Measurements from ENCODE around the gene HEXD. TPM values are rescaled to one million over a fixed set of nuclear protein-coding genes. Genes with fewer than 3 reads are reported as not detected.

Gene HEXD
- total and polyA plus RNA-seq, 2 of the 8 experiments (the other 6 are each of a cell fraction or from before 2014, with no cell fraction given): 20.6 to 21.8 TPM

DNA sequence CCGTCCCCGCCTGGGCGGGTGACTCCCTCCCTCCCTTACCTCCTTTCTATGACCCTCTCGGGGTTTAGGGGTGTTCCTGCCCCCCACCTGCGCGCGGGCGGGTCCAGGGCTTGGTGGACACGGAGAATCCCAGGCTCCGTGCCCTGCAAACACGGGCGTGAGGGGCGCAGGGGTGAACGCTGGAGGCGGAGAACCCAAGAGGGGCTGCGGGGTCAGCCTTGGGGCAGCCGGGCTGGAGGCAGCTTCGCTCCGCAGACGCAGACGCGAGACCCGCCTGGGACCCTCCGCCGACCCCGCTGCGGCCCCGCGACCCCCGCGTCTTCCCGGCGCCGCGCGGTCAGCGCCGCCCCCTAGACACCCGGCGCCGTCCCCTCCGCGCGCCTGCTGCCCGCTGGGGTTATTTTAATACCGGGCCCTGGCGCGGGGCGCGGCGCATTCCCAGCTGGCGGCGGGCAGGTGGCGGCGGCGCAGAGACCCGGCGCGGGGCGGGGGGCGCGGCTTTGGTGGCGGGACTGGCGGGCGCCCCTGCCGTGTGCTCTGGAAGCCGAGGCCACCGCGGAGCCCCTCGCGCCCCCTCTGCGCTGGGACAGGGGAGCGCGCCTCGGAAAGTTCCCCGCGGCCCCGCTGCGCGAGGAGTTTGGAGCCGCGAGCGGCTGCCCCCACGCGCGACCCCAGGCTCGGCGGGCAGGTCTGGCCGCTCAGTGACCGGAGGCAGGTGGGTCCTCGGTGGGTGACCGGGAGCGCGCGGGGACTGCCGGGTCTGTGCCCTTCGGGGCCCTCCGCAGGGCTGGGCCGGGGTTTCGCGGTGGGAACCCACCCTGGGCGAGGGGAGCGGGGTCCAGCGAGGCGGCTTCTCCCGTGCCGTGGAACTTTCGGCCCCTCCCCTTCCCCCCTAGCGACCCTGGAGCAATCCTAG is 46.6 kb upstream of the HEXD start, which contains the start of gene UTS2R:
Gene UTS2R, plus strand, starts transcription at position 433 of the 916 bp plus-strand sequence. CDS start 2,560 bp downstream, outside the sequence.
- POLR2A ChIA-PET (ENCODE audit: partially characterized antibody): interaction anchor here (0.9 to 1.3 kb wide), 2 partner anchors 9 to 21 kb away, joined by 3 to 5 read pairs; no protein-coding TSS in a partner anchor
- Histone ChIP-seq H3K23me2 (ENCODE audit: low read depth, low read length) (peaks cover 7% of the 10 kb centered on the region; the same call in 1 of the 2 replicates), H3K79me1 (ENCODE audit: low read depth, low read length) (no peaks in the 10 kb centered on the region), H3K27ac (ENCODE audit: low read depth, low read length) (no peak within 1 kb of the TSS), H3K36me3 (ENCODE audit: control insufficient read depth in 2 of 4, insufficient read depth in 4 of 4, low read length in 3 of 4) (no peaks in the 10 kb centered on the region), H3K4me1 (replicated peaks in 1 of 4; ENCODE audit: control insufficient read depth in 3 of 4, insufficient read depth in 4 of 4, low read length in 3 of 4) (peaks cover 0 to 6% (median 0%) of the 10 kb centered on the region in 4 experiments; a peak in 2 of 7 replicates), H2AFZ (ENCODE audit: low read length) (no peak within 1 kb of the TSS), H3K4me3 (ENCODE audit: extremely low read depth in 1 of 4, insufficient read depth in 2 of 4, low read depth in 3 of 4, low read length in 4 of 4) (peak within 1 kb of the TSS; percentile 14 to 61 (median 26); a peak in 6 of 8 replicates), H3K9ac (replicated peaks in 1 of 4; ENCODE audit: extremely low read depth in 1 of 4, low read depth in 3 of 4, low read length in 3 of 4) (no peak within 1 kb of the TSS), H4K91ac (replicated peaks; ENCODE audit: insufficient read length, low read length) (no peak within 1 kb of the TSS), H2BK12ac (ENCODE audit: low read depth, low read length) (no peak within 1 kb of the TSS), H4K5ac (ENCODE audit: insufficient read length, low read depth, low read length) (no peak within 1 kb of the TSS), H2BK15ac (ENCODE audit: low read length) (0 out of 2 replicates have a peak within 1 kb of the TSS, but pooled peaks have one; percentile 34), H3K79me2 (ENCODE audit: control insufficient read depth in 1 of 2, insufficient read depth in 2 of 2, low read length in 2 of 2) (no peaks in the 10 kb centered on the region), H3K27me3 (replicated peaks in 1 of 4; ENCODE audit: control insufficient read depth in 3 of 4, extremely low read depth in 1 of 4, insufficient read depth in 3 of 4, low read length in 3 of 4) (peaks cover 29 to 65% (median 53%) of the 10 kb centered on the region in 4 experiments), H3K14ac (ENCODE audit: insufficient read length) (no peak within 1 kb of the TSS), H3K4me2 (ENCODE audit: insufficient read depth in 1 of 2, low read depth in 2 of 2, low read length in 2 of 2) (peak within 1 kb of the TSS; percentile 59 to 67; a peak in 3 of 4 replicates), H4K8ac (ENCODE audit: extremely low read depth, insufficient read depth, low read length) (peak within 1 kb of the TSS; percentile 25; the same call in 1 of the 2 replicates), H4K20me1 (replicated peaks in 1 of 2; ENCODE audit: control insufficient read depth in 1 of 2, insufficient read depth in 2 of 2, low read length in 2 of 2) (peaks cover 0 to 4% of the 10 kb centered on the region in 2 experiments), H2AK5ac (ENCODE audit: low read depth, low read length) (no peak within 1 kb of the TSS), H3K23ac (ENCODE audit: insufficient read length) (no peak within 1 kb of the TSS), H2BK120ac (replicated peaks; ENCODE audit: low read depth, low read length) (no peak within 1 kb of the TSS), H3K56ac (replicated peaks; ENCODE audit: insufficient read length, low read depth, low read length) (no peak within 1 kb of the TSS), H3K9me3 (ENCODE audit: insufficient read depth in 2 of 2, low read depth in 1 of 2, low read length in 1 of 2) (no peaks in the 10 kb centered on the region; a peak in 1 of 4 replicates), H3K4ac (replicated peaks; ENCODE audit: insufficient read length, low read depth, low read length) (no peak within 1 kb of the TSS), H2BK5ac (ENCODE audit: low read depth, low read length) (no peak within 1 kb of the TSS), H2BK20ac (ENCODE audit: low read length) (no peak within 1 kb of the TSS), H3K18ac (ENCODE audit: extremely low read depth, low read length) (peak within 1 kb of the TSS; percentile 24; the same call in 1 of the 2 replicates)
- WGBS, 2 experiments (ENCODE audit: extremely low coverage in 1 of 2, insufficient coverage in 1 of 2, insufficient read length in 1 of 2, insufficient replicate concordance in 2 of 2, low coverage in 1 of 2, low lambda C conversion rate in 2 of 2, missing lambda C conversion rate in 1 of 2): 9% methylated on average over 52 of the region's 109 CpGs; no CpG with 5 or more reads in 1 of the 2 experiments
- FAIRE-seq: no peak
- CTCF ChIA-PET (ENCODE audit: partially characterized antibody): interaction anchor here (0.6 to 2.4 kb wide), 7 partner anchors 9 to 133 kb away, joined by 3 to 15 read pairs (median 4); no protein-coding TSS in a partner anchor
- DNase-seq (ENCODE audit: low read depth in 1 of 2, low spot score in 2 of 2): no peak
- TF ChIP-seq, protein P1, sequence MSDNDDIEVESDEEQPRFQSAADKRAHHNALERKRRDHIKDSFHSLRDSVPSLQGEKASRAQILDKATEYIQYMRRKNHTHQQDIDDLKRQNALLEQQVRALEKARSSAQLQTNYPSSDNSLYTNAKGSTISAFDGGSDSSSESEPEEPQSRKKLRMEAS (IDR thresholded peaks at IDR 0.05): peak; percentile 58
- TF ChIP-seq EZH2 (IDR thresholded peaks at IDR 0.05; ENCODE audit: low read depth, low read length, severe bottlenecking) (peak; percentile 55), KDM4A (IDR thresholded peaks at IDR 0.05; ENCODE audit: low read depth, low read length, severe bottlenecking) (peak; percentile 60), BACH1 (IDR thresholded peaks at IDR 0.05; ENCODE audit: low read length) (peak; percentile 15; the same call in 1 of the 2 replicates), RNF2 (IDR thresholded peaks at IDR 0.05; ENCODE audit: borderline replicate concordance, low read depth, low read length, missing control alignments, poor library complexity, severe bottlenecking) (peak; percentile 40), SUZ12 (IDR thresholded peaks at IDR 0.05; ENCODE audit: low read length) (peak; percentile 45), ASH2L (IDR thresholded peaks at IDR 0.05; ENCODE audit: low read length) (no peak), RXRA (IDR thresholded peaks at IDR 0.05; ENCODE audit: insufficient read depth, low read depth, low read length) (no peak), E2F6 (IDR thresholded peaks at IDR 0.05) (peak; percentile 42; the same call in 1 of the 2 replicates)
